Skeletal muscle satellite cell (primary cell): ENCODE results near the gene CSN3.

ENCODE experiments used
- H3K27me3 ChIP-seq: 2 replicates; pipeline ENCODE4 v1.7.0; 2013; ENCODE audit warnings: low read length; ENCODE audit not compliant: control insufficient read depth, insufficient read depth
- H3K36me3 ChIP-seq: 2 replicates; pipeline ENCODE4 v1.7.0; 2013; ENCODE audit warnings: mild to moderate bottlenecking, control low read depth, low read length; ENCODE audit not compliant: insufficient read depth
- H3K4me1 ChIP-seq: 2 replicates; pipeline ENCODE4 v1.7.0; 2013; ENCODE audit warnings: low read length; ENCODE audit not compliant: control insufficient read depth, insufficient read depth
- H3K4me2 ChIP-seq: 2 replicates; pipeline ENCODE4 v1.7.0; 2013; ENCODE audit warnings: mild to moderate bottlenecking, low read length
- H3K4me3 ChIP-seq: 2 replicates; pipeline ENCODE4 v1.7.0; 2013; ENCODE audit warnings: low read length
- H3K9ac ChIP-seq: 2 replicates; pipeline ENCODE4 v1.7.0; 2013; ENCODE audit warnings: mild to moderate bottlenecking, low read depth, low read length, moderate library complexity
- H3K9me3 ChIP-seq: replicated peaks from 2 replicates; pipeline ENCODE4 v1.7.0; 2013; ENCODE audit warnings: mild to moderate bottlenecking, control low read depth, low read length

CSN3 gene

GRCh38 chr4:70297576-70297975, 55.2 kb downstream of the CSN3 start:
- Histone ChIP-seq H3K9ac (no peak overlapping the region), H3K9me3 (peaks cover 16% of the 10 kb centered on the region), H3K4me3 (no peak overlapping the region), H3K27me3 (no peaks in the 10 kb centered on the region), H3K4me1 (no peaks in the 10 kb centered on the region), H3K4me2 (no peak overlapping the region), H3K36me3 (no peaks in the 10 kb centered on the region)

GRCh38 chr4:70298051-70298450, 55.7 kb downstream of the CSN3 start:
- Histone ChIP-seq H3K27me3 (no peaks in the 10 kb centered on the region), H3K4me2 (no peak overlapping the region), H3K4me1 (no peaks in the 10 kb centered on the region), H3K4me3 (no peak overlapping the region), H3K36me3 (no peaks in the 10 kb centered on the region), H3K9ac (no peak overlapping the region), H3K9me3 (peaks cover 16% of the 10 kb centered on the region)

GRCh38 chr4:70299643-70300042, 57.2 kb downstream of the CSN3 start:
- H3K27me3 ChIP-seq = no peaks in the 10 kb centered on the region
- H3K9me3 ChIP-seq = peaks cover 16% of the 10 kb centered on the region
- no peak overlapping the region for H3K4me2 ChIP-seq
- no peaks in the 10 kb centered on the region for H3K36me3 ChIP-seq
- no peak overlapping the region for H3K4me3 ChIP-seq
- no peak overlapping the region for H3K9ac ChIP-seq
- no peaks in the 10 kb centered on the region for H3K4me1 ChIP-seq

GRCh38 chr4:70300215-70300614, 57.8 kb downstream of the CSN3 start:
- peaks cover 16% of the 10 kb centered on the region for H3K9me3 ChIP-seq
- H3K4me1 ChIP-seq = no peaks in the 10 kb centered on the region
- H3K36me3 ChIP-seq = no peaks in the 10 kb centered on the region
- H3K4me2 ChIP-seq = no peak overlapping the region
- H3K27me3 ChIP-seq = no peaks in the 10 kb centered on the region
- no peak overlapping the region for H3K9ac ChIP-seq
- no peak overlapping the region for H3K4me3 ChIP-seq
